Stimulated activated CD8-positive, alpha-beta memory T cell treated with anti-CD3 and anti-CD28 coated beads, Interleukin-7, amount 100 ng/mL, for 4 hours (primary cell): ENCODE results near the gene GPR153.
"Not testable (repeated sequence)": the region's sequence is repeated elsewhere in the genome, so short reads cannot be mapped to it uniquely, and the experiment has no call there.

Experiments used
- DNase-seq, 2 donors: peaks; one replicate each; pipeline ENCODE4 v3.0.0-alpha.2; 2020; ENCODE audit warnings: low read depth in 2 of 2

GPR153 gene

GRCh38 chr1:6233376-6233775 is 27.5 kb downstream of the GPR153 start:
- DNase-seq, result no peak

- DNase-seq, result no peak
Observed at GRCh38 chr1:6225651-6226050, 35.2 kb downstream of the GPR153 start.

GRCh38 chr1:6224718-6225117 is 36.2 kb downstream of the GPR153 start:
- no peak for DNase-seq

GRCh38 chr1:6223617-6224016 is 37.3 kb downstream of the GPR153 start:
- no peak for DNase-seq

GRCh38 chr1:6222636-6223035 is 38.3 kb downstream of the GPR153 start:
- no peak for DNase-seq

GRCh38 chr1:6221210-6221784 is 39.6 kb downstream of the GPR153 start:
- DNase-seq, result no peak

GRCh38 chr1:6220236-6220635 is 40.7 kb downstream of the GPR153 start:
- no peak for DNase-seq

GRCh38 chr1:6219641-6220040 is 41.3 kb downstream of the GPR153 start:
- DNase-seq, result not testable (repeated sequence)

- DNase-seq, result no peak
Observed at GRCh38 chr1:6218375-6219164, 42.3 kb downstream of the GPR153 start.

- DNase-seq, result no peak
Observed at GRCh38 chr1:6212193-6212959, 48.5 kb downstream of the GPR153 start.

GRCh38 chr1:6211731-6212130 is 49.2 kb downstream of the GPR153 start:
- no peak for DNase-seq

- DNase-seq, result no peak
Observed at GRCh38 chr1:6210591-6211355, 50.1 kb downstream of the GPR153 start.

- no peak for DNase-seq
Observed at GRCh38 chr1:6209661-6210580, 51.0 kb downstream of the GPR153 start.

GRCh38 chr1:6208723-6209660 is 51.9 kb downstream of the GPR153 start:
- no peak for DNase-seq

GRCh38 chr1:6207921-6208320 is 53.0 kb downstream of the GPR153 start:
- no peak for DNase-seq

- no peak for DNase-seq
Observed at GRCh38 chr1:6207075-6207885, 53.6 kb downstream of the GPR153 start.

- no peak for DNase-seq
Observed at GRCh38 chr1:6206520-6206855, 54.4 kb downstream of the GPR153 start.

- peak; percentile 31 to 45 for DNase-seq
Observed at GRCh38 chr1:6205849-6206519, 54.9 kb downstream of the GPR153 start, which contains the start of gene RNF207. Gene RNF207, plus strand, starts transcription at chr1:6206119. Its CDS starts 417 bp downstream, at chr1:6206536.
